ENCODE measurements around the gene HS3ST5.

Gene HS3ST5

DNA sequence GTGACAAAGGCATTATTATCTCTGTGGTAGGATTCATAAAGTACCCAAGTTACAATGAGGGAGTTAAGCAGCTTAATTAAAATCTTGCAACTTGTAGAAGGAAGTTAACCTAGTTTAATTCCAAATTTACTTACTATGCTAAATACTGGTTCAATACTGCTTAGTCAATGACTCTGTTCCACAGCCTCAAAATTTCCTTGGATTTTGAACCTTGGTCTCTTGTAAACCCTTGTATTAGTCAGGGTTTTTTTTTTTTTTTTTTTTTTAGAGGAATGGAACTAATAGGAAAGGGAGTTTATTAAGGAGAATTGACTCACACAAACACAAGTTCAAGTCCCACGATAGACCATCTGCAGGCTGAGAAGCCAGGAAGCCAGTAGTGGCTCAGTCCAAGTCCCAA, 163.4 kb downstream of the HS3ST5 start:
- H3K4me3 ChIP-seq (ENCODE audit: low read length) = no peak overlapping the region
- no peak for DNase-seq (ENCODE audit: low read depth)
- TF ChIP-seq, protein P1, sequence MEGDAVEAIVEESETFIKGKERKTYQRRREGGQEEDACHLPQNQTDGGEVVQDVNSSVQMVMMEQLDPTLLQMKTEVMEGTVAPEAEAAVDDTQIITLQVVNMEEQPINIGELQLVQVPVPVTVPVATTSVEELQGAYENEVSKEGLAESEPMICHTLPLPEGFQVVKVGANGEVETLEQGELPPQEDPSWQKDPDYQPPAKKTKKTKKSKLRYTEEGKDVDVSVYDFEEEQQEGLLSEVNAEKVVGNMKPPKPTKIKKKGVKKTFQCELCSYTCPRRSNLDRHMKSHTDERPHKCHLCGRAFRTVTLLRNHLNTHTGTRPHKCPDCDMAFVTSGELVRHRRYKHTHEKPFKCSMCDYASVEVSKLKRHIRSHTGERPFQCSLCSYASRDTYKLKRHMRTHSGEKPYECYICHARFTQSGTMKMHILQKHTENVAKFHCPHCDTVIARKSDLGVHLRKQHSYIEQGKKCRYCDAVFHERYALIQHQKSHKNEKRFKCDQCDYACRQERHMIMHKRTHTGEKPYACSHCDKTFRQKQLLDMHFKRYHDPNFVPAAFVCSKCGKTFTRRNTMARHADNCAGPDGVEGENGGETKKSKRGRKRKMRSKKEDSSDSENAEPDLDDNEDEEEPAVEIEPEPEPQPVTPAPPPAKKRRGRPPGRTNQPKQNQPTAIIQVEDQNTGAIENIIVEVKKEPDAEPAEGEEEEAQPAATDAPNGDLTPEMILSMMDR (conservative IDR thresholded peaks at IDR 0.05; ENCODE audit: low read length) = no peak

DNA sequence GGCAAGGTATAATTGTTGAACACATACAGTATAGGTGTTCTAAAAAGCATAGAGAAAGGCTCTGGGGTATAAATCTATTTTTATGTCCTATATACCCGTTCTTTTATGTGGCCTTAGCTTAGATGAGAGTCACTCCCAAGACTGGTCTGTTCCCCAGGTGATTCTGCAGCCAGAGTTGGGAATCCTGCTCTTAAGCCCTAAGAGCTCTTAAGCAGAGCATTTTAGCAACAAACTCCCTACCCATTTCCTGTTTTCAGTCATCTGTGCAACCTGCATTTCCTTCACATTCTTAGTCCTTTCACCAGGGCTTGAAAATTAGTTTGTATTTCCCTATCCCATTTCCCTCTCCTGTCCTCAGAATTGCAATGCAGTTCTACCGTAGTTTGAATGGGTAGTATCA, 166.1 kb downstream of the HS3ST5 start:
- H3K4me3 ChIP-seq (ENCODE audit: low read length) = no peak overlapping the region
- TF ChIP-seq, protein P1 (conservative IDR thresholded peaks at IDR 0.05; ENCODE audit: low read length) = no peak
- no peak for DNase-seq (ENCODE audit: low read depth)

DNA sequence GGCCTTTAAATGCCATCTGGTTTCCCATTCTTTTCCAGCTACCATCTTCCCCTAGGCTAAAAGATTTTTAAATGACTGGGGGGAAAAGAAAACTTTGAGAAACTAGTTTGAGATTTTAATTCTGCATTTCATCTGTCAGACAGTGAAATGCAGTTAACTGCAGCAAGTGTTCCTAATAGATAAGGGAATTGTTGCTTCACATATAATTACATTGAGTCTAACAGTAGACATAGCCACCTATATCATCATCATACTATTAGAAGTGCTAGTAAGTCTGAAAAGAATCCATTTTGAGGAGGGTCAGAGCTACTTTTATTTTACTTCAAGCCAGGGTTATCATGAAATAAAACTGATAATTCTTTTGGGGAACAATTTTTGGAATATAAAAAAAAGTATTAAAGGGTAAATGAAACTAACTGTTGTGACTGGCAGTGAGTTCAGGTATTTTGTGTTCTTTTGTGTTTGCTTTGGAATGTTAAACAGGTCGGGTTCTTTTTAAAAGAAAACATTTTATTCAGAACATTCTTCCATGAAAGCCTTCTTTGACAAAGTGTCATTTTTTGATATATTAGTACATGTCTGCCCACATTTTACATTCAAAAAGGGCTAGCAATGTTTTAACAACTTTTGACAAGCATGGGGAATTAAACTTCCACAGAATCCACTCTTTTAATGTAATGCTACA, 170.1 kb downstream of the HS3ST5 start:
- TF ChIP-seq, protein P1 (conservative IDR thresholded peaks at IDR 0.05; ENCODE audit: low read length) = no peak
- no peak overlapping the region for H3K4me3 ChIP-seq (ENCODE audit: low read length)
- DNase-seq (ENCODE audit: low read depth) = no peak

DNA sequence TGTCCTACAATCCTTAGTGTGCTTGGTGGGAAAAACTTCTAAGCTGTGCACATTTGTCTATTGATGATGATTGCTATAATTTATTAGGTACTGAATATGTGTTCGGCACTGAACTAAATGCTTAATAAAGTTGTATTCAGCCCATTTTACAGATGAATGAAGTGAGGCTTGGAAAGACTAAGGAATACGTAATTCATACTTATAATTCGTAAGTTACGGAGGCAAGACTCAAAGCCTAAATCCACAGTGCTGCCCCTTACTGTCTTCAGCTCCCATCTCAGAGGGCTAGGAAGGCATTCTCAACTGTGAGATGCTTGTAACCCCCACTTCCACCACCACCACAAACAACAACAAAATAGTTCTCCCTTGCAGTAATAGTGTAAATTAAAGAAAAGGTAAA, 171.3 kb downstream of the HS3ST5 start:
- TF ChIP-seq, protein P1 (conservative IDR thresholded peaks at IDR 0.05; ENCODE audit: low read length) = no peak
- no peak for DNase-seq (ENCODE audit: low read depth)
- no peak overlapping the region for H3K4me3 ChIP-seq (ENCODE audit: low read length)

DNA sequence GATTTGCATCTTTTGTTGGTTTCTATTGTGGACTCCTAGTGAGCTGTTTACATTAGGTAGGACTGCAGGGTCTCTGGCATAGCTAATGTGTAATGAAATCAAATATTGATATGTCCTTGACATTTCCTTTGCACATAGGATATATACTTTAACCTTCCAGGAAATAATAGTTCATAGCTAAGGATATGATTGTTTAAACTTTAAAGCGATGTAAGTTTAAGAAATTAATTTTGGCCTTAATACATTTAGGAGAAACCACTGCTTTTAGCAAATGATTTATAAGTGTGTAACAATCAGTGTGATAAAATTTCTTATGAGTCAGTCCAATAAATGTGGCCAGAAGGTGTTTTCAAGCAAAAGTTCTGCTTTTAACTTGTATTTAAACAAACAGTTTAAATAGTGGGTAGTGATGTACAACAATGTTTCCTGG, 171.8 kb downstream of the HS3ST5 start:
- DNase-seq (ENCODE audit: low read depth) = no peak
- TF ChIP-seq, protein P1 (conservative IDR thresholded peaks at IDR 0.05; ENCODE audit: low read length) = no peak
- no peak overlapping the region for H3K4me3 ChIP-seq (ENCODE audit: low read length)

DNA sequence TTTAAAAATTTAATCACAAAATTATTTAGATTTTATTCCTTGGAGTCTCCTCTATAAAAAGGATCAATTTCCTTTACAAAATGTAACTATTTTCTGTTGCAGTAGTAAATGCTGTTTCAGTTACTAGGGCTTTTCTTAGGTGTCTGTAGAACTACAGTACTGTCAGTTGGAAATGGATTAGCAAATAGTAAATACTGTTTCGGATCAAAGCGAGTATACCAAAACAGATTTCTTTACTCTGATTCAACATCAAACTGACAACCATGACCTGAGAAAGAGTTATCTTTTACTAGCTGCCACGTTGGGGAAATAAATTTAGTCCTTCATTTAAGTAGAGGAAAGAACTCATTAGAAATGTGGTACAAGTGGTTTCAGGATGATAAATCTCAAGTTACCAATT, 172.5 kb downstream of the HS3ST5 start:
- DNase-seq (ENCODE audit: low read depth) = no peak
- TF ChIP-seq, protein P1 (conservative IDR thresholded peaks at IDR 0.05; ENCODE audit: low read length) = no peak
- H3K4me3 ChIP-seq (ENCODE audit: low read length) = no peak overlapping the region

DNA sequence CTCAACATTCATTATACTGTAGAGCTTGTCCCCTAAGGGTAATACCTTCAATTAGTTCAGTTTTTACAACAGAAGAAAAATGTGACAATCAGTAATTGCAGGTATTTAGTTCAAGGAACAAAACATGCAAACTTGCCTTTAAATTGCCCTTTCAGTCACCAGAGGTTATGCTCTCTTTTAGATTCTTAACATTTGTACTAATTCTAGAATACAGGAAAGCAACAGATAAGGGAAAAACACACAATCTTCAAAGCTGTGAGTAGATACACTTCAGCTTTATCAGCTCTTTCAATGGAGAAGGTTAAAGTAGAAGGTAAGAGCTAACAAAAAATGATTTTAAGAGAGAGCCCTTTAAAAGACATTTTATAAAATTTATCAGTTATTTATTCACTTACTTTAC, 173.1 kb downstream of the HS3ST5 start:
- DNase-seq (ENCODE audit: low read depth) = no peak
- no peak overlapping the region for H3K4me3 ChIP-seq (ENCODE audit: low read length)
- TF ChIP-seq, protein P1 (conservative IDR thresholded peaks at IDR 0.05; ENCODE audit: low read length) = no peak
